ENCODE data around the gene TMEM18. TPM values are rescaled to one million over a fixed set of nuclear protein-coding genes. Genes with fewer than 3 reads are reported as not detected.
A peak's percentile ranks its signal among the peaks of the same experiment; 100 is the strongest.

The TMEM18 gene
- total and polyA plus RNA-seq, 2 of the 13 experiments (the other 11 are each of a cell fraction or from before 2014, with no cell fraction given), result 45.9 to 49.4 TPM

DNA sequence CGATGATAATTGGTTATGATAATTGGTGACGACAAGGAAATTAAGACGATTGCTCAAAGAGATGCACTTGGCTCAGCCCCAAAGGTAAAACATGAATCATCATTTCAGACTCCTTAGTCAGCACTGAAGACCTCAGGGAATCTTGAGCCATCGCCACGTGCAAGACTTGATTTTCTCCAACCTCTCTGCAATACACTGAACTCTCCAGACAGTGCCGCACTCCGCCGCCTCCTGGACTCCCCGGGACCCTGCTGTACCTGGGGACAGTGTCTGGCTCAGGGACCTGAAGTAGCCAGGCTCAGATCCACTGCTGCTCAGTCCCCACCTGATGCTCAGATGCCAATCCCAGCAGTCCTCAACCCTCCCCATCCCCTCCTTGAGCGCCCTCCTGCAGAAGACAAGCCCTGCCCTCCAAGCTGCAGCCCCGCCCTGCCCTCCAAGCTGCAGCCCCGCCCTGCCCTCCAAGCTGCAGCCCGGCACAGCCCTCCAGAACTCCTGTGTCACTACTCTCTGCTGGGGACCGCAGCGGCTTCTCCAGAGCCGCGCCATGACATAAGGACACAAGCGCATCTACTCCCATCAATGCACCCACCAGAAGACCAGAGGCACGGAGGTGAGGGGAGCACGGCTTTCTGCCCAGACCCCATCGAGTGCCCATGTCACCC lies 1.1 kb downstream of the TMEM18 start (continued):
- TF ChIP-seq HMGXB3 (CRISPR knock-in tag; IDR thresholded peaks at IDR 0.05; ENCODE audit: borderline replicate concordance) (no peak), GATAD2A (CRISPR knock-in tag; IDR thresholded peaks at IDR 0.05) (no peak), PLSCR1 (CRISPR knock-in tag; IDR thresholded peaks at IDR 0.05; ENCODE audit: borderline replicate concordance) (no peak), ZNF772 (CRISPR knock-in tag; IDR thresholded peaks at IDR 0.05) (peak; percentile 89; the same call in 1 of the 2 replicates), ZNF615 (CRISPR knock-in tag; IDR thresholded peaks at IDR 0.05; ENCODE audit: borderline replicate concordance) (no peak), ZNF207 (IDR thresholded peaks at IDR 0.05; ENCODE audit: borderline replicate concordance) (no peak), RBM22 (optimal IDR thresholded peaks at IDR 0.05; ENCODE audit: low read length) (no peak), SNAPC2 (CRISPR knock-in tag; IDR thresholded peaks at IDR 0.05) (peak; percentile 53; the same call in 1 of the 2 replicates), ZNF468 (CRISPR knock-in tag; IDR thresholded peaks at IDR 0.05) (no peak), JUND (CRISPR knock-in tag; IDR thresholded peaks at IDR 0.05) (no peak), GPBP1L1 (CRISPR knock-in tag; IDR thresholded peaks at IDR 0.05) (no peak), ZFP36L2 (CRISPR knock-in tag; IDR thresholded peaks at IDR 0.05) (no peak), NBN (conservative IDR thresholded peaks at IDR 0.05) (no peak), SKI (IDR thresholded peaks at IDR 0.05; ENCODE audit: partially characterized antibody) (no peak), ZNF878 (CRISPR knock-in tag; IDR thresholded peaks at IDR 0.05) (no peak), ZNF607 (CRISPR knock-in tag; IDR thresholded peaks at IDR 0.05; ENCODE audit: borderline replicate concordance) (no peak), TCF7 (IDR thresholded peaks at IDR 0.05; ENCODE audit: low read depth) (no peak), SOX5 (CRISPR knock-in tag; IDR thresholded peaks at IDR 0.05; ENCODE audit: borderline replicate concordance) (no peak), TAF15 (IDR thresholded peaks at IDR 0.05; ENCODE audit: low read depth, low read length, poor library complexity, severe bottlenecking) (no peak), POLR2A (IDR thresholded peaks at IDR 0.05; ENCODE audit: insufficient read depth in 1 of 2, low read depth in 2 of 2, low read length in 2 of 2) (peak; percentile 49 to 77; a peak in 2 of 4 replicates)
- TF ChIP-seq, protein P1, sequence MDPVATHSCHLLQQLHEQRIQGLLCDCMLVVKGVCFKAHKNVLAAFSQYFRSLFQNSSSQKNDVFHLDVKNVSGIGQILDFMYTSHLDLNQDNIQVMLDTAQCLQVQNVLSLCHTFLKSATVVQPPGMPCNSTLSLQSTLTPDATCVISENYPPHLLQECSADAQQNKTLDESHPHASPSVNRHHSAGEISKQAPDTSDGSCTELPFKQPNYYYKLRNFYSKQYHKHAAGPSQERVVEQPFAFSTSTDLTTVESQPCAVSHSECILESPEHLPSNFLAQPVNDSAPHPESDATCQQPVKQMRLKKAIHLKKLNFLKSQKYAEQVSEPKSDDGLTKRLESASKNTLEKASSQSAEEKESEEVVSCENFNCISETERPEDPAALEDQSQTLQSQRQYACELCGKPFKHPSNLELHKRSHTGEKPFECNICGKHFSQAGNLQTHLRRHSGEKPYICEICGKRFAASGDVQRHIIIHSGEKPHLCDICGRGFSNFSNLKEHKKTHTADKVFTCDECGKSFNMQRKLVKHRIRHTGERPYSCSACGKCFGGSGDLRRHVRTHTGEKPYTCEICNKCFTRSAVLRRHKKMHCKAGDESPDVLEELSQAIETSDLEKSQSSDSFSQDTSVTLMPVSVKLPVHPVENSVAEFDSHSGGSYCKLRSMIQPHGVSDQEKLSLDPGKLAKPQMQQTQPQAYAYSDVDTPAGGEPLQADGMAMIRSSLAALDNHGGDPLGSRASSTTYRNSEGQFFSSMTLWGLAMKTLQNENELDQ (CRISPR knock-in tag; IDR thresholded peaks at IDR 0.05; ENCODE audit: borderline replicate concordance), result peak; percentile 51; the same call in 1 of the 2 replicates

Data from HepG2 (cell line).